Left lung (tissue), 10 donors: ENCODE measurements around the gene CNTROB. TPM values are rescaled to one million over a fixed set of nuclear protein-coding genes. Genes with fewer than 3 reads are reported as not detected.

Experiments used
- ATAC-seq: fragments of 200-7000 bp; cut with Tn5 transposase; one replicate; pipeline ENCODE4 v1.9.1; 2020; ENCODE audit warnings: moderate library complexity
- DNase-seq, 4 donors: peaks; one replicate each; pipeline ENCODE4 v3.0.0-alpha.2; 2013 to 2020
- H3K27ac ChIP-seq, 2 donors: fragments of 200-600 bp; sonication (generic) in 1 of 2; one replicate each; pipeline versions ENCODE4 v1.5.0 to v1.8.0; 2020 to 2021
- H3K27me3 ChIP-seq, 2 donors: fragments of 200-600 bp; sonication (generic) in 1 of 2; one replicate each; pipeline versions ENCODE4 v1.5.0 to v1.8.0; 2020 to 2021
- H3K36me3 ChIP-seq, 2 donors: fragments of 200-600 bp; sonication (generic) in 1 of 2; one replicate each; pipeline versions ENCODE4 v1.5.0 to v1.8.0; 2020 to 2021
- H3K4me1 ChIP-seq, 2 donors: fragments of 200-600 bp; one replicate each; pipeline ENCODE4 v1.8.0; 2021
- H3K4me3 ChIP-seq, 2 donors: fragments of 200-600 bp; sonication (generic) in 1 of 2; one replicate each; pipeline versions ENCODE4 v1.5.0 to v1.8.0; 2020 to 2021; ENCODE audit warnings: mild to moderate bottlenecking in 1 of 2
- H3K9me3 ChIP-seq, 2 donors: fragments of 200-600 bp; sonication (generic) in 1 of 2; one replicate each; pipeline versions ENCODE4 v1.5.0 to v1.8.0; 2020 to 2021
- CTCF ChIP-seq, 2 donors: fragments of 200-600 bp; sonication (generic) in 1 of 2; IDR thresholded peaks; one replicate each; pipeline versions ENCODE4 v1.5.0 to v1.8.0; 2021; ENCODE audit warnings: antibody characterized with exemption in 2 of 2
- intact Hi-C, 2 donors: fragments of 100-400 bp; cut with DNase I; formaldehyde crosslinking; loops; one replicate each; pipeline versions ENCODE4 v1.11.2 to v1.14.2; 2022
- polyA plus RNA-seq, 6 donors: library from polyadenylated mRNA; unstranded; fragments of 120-200 nt; gene quantifications; one replicate each; pipeline ENCODE4 v1.2.1, GENCODE V29; 2013; ENCODE audit not compliant: insufficient read length in 6 of 6
- total RNA-seq, 2 donors: library from RNA; stranded (reverse); fragmentation: NEBNext Ultra II Directional; extraction: Animal tissue kit (Norgen Biotek cat#: 25700); gene quantifications; one replicate each; pipeline ENCODE4 v1.2.1, GENCODE V29; 2021
- donor health status: DM: no; HTN: yes; CAD: no.
- donor health status: DM: no; HTN: no; CAD: no.

The CNTROB gene
- total and polyA plus RNA-seq, 8 donors, result 38.2 to 87.5 (median 80.0) TPM

- H3K27ac ChIP-seq, result no peak overlapping the region
- no peak overlapping the region for H3K4me3 ChIP-seq
- no peaks in the 10 kb centered on the region for H3K27me3 ChIP-seq
- TF ChIP-seq CTCF (IDR thresholded peaks at IDR 0.05), result no peak
- H3K9me3 ChIP-seq, result no peaks in the 10 kb centered on the region
- peaks cover 0 to 72% of the 10 kb centered on the region in 2 donors for H3K36me3 ChIP-seq
- DNase-seq (no peak), ATAC-seq (no peak)
- H3K4me1 ChIP-seq, result peaks cover 10 to 13% of the 10 kb centered on the region in 2 donors
- intact Hi-C loops, result no loop called here
Observed at GRCh38 chr17:7910281-7910680, 21.7 kb upstream of the CNTROB start.

GRCh38 chr17:7910711-7911110 lies 21.3 kb upstream of the CNTROB start:
- Histone ChIP-seq H3K4me3 (no peak overlapping the region), H3K36me3 (peaks cover 0 to 68% of the 10 kb centered on the region in 2 donors)
- intact Hi-C loops, result no loop called here

GRCh38 chr17:7911116-7911515 lies 20.9 kb upstream of the CNTROB start:
- Histone ChIP-seq H3K4me3 (no peak overlapping the region), H3K4me1 (peaks cover 12 to 17% of the 10 kb centered on the region in 2 donors), H3K36me3 (peaks cover 0 to 64% of the 10 kb centered on the region in 2 donors), H3K27ac (no peak overlapping the region), H3K9me3 (no peaks in the 10 kb centered on the region), H3K27me3 (no peaks in the 10 kb centered on the region)
- ATAC-seq (no peak), DNase-seq (no peak)
- intact Hi-C loops, result no loop called here
- no peak for TF ChIP-seq CTCF (IDR thresholded peaks at IDR 0.05)

More at GRCh38 chr17:7910711-7911110, 21.3 kb upstream of the CNTROB start:
- Histone ChIP-seq H3K4me1 (peaks cover 12 to 15% of the 10 kb centered on the region in 2 donors), H3K9me3 (no peaks in the 10 kb centered on the region), H3K27me3 (no peaks in the 10 kb centered on the region), H3K27ac (no peak overlapping the region)
- no peak for TF ChIP-seq CTCF (IDR thresholded peaks at IDR 0.05)
- DNase-seq (no peak), ATAC-seq (no peak)

- DNase-seq, result peak in 2 of 4 donors; percentile 49 to 70
- no peaks in the 10 kb centered on the region for H3K27me3 ChIP-seq
- ATAC-seq, result peak; percentile 32
- intact Hi-C loops, result no loop called here
- no peaks in the 10 kb centered on the region for H3K9me3 ChIP-seq
- H3K27ac ChIP-seq, result no peak overlapping the region
- peaks cover 0 to 45% of the 10 kb centered on the region in 2 donors for H3K36me3 ChIP-seq
- H3K4me3 ChIP-seq, result no peak overlapping the region
- peak; percentile 55 to 62 for TF ChIP-seq CTCF (IDR thresholded peaks at IDR 0.05)
- H3K4me1 ChIP-seq, result peaks cover 16 to 26% of the 10 kb centered on the region in 2 donors
Observed at GRCh38 chr17:7912927-7913524, 19.0 kb upstream of the CNTROB start.

GRCh38 chr17:7915179-7915610 lies 16.8 kb upstream of the CNTROB start:
- intact Hi-C loops, result no loop called here
- peak; percentile 51 for ATAC-seq

More at GRCh38 chr17:7915179-7915610, 16.8 kb upstream of the CNTROB start:
- no peaks in the 10 kb centered on the region for H3K9me3 ChIP-seq
- peak overlapping the region; percentile 94 to 96 for H3K27ac ChIP-seq
- no peaks in the 10 kb centered on the region for H3K27me3 ChIP-seq
- H3K36me3 ChIP-seq, result peaks cover 0 to 23% of the 10 kb centered on the region in 2 donors
- H3K4me3 ChIP-seq, result peak overlapping the region; percentile 53 to 76
- peak in 1 of 4 donors; percentile 48 for DNase-seq
- no peak for TF ChIP-seq CTCF (IDR thresholded peaks at IDR 0.05)
- peaks cover 16 to 26% of the 10 kb centered on the region in 2 donors for H3K4me1 ChIP-seq
